EH (cell line): ENCODE results near the gene CNNM3.

Experiments
- DNase-seq: peaks from one replicate; pipeline ENCODE4 v3.0.0-alpha.2; 2015; ENCODE audit warnings: low read depth

The CNNM3 gene

DNA sequence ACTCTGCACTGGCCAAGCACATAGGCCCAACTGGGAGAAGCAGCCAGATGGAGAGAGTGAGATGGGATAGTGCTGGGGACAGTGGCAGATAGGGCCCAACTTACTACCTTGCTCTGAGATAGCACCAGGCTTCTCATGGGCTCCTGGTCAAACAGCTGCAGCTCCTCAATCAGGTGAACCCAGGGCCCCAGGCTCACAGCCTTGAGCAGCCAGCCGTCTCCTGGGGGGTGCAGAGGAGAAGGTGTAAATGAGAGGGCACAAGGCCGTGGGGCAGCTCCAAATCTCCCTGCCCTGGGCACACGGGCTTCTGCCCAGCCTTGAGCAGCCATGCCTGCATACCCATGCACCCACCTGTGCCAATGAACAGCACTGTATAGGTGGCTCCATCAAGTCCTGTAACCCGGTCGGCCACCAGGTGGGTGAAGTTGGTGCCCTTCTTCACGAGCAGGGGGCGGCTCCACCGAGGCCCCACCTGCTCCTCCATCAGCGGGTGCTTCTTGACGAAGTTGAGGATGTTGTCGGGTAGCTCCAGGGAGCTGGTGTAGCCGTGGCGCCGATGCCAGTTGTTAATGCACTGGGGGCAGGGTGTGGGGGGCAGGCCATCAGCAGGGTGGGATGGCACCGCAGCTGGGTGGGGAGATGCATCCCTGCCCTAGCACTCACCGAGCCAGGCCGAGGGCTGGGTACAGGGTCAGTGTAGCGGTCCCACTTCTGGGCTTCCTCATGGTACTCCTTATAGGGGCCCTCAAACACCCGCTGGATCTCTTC lies 47.7 kb downstream of the CNNM3 start:
- no peak for DNase-seq

DNA sequence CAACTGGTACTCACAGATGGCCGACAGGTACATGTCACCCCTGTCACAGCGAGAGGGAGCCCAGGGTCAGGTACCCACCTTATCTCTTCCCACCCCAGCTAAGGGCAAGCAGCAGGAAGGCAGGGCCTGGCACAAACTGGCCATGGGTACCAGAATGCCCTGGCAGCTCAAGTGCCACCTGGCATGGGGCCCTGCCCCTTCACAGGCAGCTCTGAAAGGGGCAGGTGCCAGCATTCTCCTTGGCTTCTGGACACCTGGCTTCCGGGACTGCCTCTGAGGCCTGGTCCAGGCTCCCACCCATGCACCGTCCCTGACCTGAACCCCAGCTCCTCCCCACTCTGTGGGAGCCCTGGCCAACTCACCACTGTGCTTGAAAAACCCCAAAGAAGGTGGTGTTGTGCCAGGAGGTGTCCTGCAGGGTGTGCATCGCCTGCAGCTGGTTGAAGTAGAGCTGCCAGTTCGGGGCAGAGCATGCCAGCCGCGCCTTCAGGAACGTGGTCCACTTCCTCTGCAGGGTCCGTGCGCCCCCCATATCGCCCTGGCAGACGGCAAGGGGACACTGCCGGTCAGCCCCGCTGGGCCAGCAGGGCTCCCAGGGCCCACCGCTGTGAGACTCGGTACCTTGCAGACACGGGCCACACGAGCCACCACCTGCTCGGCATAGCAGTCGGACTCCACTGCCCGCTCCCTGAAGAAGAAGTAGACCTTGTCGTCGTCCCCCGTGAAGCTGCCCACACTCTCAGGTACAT lies 48.4 kb downstream of the CNNM3 start:
- no peak for DNase-seq

DNA sequence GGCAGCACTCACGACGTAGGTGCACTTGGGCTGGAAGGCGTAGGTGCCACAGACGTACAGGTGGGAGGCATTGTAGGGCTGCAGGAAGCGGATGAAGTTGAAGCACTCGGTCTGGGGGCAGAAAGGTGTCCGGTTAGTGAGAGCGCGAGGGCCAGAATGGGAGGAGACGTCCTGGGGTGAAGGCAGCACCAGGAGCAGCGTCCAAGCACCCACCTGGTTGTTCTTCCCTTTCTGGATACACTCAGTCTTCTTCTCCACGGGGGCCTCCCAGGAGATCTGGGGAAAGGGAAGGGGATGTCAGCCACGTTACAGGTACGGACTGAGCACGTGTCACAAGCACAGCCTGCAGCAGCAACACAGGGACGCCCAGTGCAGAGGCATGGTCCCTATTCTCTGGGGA lies 49.6 kb downstream of the CNNM3 start:
- DNase-seq, result no peak

DNA sequence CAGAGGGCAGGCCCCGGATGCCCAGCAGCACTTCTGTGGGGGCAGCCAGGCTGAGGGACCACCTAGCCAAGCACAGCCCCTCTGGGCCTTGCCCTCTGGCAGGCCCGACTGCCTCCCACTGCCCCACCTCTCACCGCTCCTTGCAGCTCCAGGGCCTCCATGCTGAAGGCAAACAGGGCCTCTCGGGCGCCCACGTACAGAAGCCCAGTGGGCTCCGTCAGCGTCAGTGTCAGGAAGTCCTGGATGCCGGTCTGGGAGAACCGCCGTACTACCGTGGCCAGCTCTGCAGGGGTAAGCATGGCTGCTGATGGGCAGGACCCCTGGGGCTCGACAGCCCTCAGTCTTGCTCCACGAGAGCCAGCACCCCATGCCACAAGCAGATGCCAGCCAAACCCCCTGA lies 50.1 kb downstream of the CNNM3 start:
- no peak for DNase-seq

DNA sequence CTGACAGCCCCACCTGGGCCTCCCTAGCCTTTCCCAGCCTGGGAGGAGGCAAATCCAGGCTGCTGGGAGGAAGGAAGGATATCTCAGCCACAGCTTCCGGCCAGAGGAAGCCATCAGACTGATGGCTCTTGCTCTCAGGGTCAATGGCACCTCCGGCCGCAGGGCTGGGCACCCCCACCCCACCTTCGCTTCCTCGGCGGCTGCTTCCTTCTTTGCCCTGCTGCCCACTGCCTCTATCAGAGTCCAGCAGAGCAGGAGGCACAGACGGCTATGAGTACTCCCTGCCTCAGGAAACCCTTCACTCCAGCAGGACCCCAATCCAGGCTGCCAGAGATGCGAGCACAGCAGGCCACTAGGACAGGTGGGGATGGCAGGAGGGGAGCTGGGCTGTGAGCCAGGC lies 50.5 kb downstream of the CNNM3 start:
- DNase-seq, result no peak

DNA sequence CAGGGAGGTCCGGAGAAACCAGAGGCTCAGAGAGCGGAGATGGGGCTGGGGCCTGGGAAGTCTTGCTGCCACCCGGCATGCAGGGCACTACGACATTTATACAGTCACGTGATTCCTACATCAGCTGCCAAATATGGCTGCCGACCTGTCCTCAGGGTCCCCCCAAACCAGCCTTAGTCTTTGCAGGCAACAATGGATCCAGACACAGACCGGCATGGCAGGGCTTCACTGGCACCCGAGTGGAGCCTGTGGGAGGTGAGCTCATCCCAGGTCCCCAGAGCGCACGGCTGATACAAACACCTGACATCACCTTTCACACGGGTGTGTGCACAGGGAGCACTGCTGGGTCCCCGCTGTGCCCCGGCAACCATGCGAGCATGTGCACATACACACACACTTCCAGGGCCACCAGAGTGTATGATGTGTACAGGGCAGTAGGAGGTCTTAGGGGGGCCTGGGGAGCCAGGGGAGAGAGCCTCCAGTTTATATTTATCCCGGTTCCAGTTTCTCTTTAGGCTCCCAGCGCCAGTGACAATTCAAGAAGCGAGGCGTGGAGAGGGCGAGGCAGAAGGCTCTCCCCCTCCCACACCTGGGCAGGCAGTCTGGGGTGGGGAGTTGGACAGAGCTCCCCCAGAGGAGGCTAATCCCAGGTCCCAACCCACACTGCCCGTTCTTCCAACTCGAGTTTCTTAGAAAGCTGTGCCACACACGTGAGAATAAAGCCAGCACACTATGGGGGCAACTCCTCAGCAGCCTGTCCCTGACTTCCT lies 51.1 kb downstream of the CNNM3 start:
- no peak for DNase-seq

DNA sequence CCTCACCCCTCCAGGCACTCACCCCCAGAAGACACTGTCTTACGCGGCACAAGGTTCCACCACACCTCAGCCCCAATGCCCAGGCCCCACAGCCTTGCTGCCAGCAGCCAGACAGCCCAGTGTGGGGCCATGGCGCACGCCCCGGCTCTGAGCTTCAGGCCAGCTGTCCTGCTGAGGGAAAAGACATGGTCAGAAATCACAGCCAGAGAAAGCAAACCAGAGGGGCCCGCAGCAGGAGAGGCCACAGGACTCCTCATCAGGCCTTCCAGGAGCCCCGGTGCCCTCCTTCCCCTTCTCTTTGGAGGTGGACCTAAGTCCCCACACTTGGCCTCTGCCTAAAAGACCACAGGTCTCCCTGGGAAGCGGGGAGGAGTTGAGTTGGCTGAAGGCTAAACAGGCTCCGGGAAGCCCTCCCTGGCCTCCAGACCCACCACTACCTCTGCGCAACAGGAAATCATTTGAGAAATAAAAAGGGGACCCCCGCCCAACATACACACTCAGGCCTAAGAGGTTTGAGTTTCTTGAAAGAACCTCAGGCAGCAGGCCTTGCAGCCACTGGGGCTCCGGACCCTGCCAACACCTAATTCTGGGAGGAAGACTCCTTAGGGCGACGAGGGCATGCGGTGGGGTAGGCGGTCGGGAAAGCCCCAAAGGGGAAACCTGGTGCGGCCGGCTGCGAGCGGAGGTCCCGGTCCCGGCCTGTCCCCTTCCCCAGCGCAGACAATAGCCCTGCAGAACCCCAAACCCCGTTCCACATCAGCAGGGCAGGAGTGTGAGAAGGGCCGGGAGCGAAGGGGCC lies 51.9 kb downstream of the CNNM3 start:
- DNase-seq, result peak; percentile 32

DNA sequence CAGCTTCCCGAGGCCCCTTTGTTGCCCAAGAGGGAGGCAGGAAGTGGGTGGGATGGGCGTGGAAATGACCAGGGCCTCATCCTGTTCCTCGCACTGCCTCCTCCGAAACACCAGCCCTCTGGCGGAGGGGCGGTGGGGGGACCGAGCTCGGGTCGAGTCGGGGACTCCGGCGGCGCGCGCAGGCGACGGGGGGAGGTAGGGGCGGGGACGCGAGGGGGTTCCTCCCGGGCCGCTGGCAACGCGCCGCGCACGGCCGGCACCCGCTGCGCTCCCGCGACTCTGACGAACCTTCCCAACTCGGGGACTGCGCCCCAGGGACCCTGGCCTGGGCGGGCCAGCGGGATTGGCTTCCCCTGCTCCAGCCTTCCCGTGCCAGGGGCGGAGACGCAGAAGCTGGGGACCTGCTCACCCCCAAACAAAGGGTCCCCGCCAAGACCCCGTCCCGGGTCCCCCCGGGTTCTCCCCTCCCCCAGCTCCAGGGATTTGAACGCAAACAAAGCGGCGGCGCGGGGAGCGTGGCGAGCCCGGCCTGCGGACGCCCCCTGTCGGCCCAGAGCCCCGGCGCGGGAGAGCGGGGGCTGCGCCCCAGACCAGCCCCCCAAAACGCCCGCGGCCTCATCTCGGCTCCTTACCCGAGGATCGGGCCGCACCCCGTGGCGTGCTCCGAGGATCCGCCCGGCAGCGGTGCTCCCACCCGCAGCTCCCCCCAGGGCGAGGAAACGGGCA lies 52.6 kb downstream of the CNNM3 start:
- peak; percentile 95 for DNase-seq

DNA sequence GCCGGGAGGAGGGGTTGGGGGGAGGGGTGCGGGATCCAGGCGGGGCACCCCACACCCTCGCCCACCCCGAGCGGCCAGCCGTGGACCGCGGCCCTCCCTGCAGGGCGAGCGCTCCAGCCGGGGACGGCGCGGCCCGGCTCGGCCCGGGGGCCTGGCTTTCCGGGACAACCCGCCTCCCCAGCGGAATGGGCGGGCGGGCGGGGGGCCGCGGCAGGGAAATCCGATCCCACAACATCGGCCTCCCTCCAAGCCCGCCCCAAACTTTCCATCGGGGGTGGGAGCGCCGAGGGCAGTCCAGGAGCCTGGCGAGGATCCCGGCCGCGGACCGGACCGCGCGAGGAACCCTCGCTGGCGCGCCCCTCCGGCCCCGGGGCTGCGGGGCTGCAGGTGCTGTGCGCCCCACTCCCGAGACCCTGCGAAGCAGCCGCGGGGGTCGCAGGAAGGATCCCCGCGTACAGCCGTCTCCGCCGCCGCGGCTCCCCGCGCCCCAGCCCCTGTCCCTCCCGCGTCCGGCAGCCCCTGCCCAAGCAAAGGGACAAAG lies 53.3 kb downstream of the CNNM3 start:
- DNase-seq, result peak; percentile 87

DNA sequence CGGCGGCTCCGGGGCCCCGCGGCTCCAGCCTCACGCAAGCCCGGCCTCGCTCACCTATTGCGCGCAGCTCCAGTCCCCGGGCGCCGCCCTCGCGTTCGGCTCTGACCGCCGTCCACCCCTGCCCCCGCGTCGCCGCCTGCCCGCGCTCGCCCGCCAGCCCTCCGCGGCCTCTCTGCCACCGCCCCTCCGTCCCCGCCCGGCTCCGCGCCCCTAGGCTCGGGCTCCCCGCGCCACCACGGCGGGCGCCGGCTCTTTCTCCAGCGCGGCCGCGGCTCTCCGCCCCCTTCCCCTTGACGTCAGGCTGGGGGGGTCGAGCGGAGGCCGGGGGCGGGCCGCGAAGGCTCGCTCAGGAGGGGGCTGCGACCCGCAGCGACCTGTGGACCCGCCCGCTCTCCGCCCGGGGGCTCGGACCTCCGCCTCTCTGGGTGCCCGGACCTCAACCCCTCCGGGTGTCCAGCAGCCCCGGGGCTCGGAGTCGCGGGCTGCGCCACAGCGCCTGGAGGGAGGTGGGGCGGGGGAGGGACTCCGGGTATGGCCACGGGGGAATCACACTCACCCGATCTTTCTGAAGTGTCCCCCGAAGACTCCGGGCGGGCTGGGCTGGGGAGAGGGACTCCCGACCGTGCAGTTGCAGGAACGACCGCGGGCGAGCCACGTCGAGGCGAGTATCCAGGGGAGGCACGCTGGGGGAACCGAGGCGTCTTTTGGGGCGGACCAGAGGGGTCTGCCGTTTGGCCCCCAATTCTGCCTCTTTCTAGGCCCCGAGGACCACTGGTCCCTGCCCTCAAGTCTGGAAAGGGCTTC lies 54.0 kb downstream of the CNNM3 start, which contains the start of gene SEMA4C:
TSS of gene SEMA4C (minus strand) at position 259 of the 804 bp plus-strand sequence. CDS start 2,194 bp downstream, outside the sequence.
- peak; percentile 50 for DNase-seq

DNA sequence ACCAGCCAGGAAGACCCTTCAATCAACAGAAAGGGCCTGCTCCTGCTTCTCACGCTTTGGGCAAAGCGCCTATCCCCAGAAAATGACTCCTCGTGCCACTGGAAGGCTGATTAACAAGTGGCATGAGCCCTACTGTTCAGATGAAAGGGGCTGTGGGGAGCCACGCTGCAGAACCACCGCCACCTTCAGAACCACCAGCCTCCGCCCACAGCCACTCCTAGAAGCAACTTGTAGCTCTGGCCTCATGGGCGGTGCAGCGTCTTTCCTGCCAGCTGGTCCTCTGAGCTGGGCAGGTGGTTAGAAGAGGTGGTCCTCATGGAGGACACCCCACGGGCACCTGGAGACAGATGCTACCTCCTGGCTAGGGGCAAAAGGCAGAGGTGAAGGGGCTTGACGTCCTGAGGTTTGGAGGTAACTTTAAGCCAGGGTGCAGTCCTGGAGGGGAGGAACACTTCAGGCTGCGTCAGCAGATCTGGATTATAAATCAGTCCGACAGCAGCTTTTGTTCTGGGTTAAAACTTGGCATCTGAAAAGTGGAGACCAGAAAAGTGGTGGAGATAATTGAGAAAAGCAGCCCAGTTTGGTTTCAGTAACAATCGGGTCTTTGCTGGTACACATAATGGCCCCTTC lies 54.7 kb downstream of the CNNM3 start:
- no peak for DNase-seq

DNA sequence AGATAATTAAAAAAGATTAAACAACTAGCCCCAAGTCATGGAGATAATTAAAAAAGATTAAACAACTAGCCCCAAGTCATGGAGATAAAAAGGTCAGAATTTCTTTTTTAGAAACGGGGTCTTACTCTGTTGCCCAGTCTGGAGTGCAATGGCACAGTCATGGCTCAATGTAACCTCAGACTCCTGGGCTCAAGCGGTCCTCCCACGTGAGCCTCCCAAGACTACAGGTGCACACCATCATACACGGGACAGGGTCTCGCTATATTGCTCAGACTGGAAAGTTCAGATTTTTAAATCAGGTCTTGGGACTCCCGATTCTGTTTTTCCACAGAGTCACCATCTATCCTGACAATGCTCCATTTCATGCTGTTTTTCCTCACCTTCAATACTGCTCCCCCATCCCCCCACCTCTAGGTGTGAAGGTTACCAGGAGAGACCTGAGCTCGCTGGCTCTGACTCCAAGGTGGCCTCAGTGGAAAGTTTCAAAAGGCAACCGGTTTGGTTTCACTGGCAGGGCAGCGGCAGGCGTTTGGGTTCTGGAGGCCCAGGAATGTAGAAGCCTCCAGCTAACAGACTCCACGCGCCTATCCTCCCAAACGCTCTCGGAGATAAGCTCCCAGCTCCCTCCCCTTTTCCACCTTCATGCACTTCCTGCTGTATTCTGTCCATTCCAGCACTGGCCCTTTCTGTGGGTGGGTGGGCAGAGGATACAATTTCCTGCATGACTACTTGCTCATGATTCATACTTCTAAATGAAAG lies 56.7 kb downstream of the CNNM3 start:
- no peak for DNase-seq

DNA sequence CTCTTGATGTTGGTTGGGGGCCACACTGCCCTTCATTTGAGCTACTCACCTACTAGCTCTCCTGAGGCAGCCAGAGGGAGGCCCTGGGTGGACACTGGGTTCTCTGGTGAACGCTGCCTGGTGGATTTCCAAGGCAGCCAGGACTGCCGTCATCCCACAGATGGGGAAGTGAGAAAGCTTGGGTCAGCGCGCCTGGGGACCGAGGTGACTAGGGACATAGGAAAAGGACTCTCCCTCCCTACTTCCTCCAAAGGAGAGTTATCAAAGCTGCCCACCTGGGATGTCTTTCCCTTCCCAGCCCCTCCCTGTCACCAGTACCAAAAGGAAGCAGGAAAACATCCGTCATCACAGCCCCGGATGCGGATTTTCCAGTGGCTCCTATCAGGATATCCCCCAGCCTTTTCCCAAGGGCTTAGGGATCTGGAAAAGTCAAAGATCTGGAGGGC lies 57.6 kb downstream of the CNNM3 start:
- DNase-seq, result no peak

DNA sequence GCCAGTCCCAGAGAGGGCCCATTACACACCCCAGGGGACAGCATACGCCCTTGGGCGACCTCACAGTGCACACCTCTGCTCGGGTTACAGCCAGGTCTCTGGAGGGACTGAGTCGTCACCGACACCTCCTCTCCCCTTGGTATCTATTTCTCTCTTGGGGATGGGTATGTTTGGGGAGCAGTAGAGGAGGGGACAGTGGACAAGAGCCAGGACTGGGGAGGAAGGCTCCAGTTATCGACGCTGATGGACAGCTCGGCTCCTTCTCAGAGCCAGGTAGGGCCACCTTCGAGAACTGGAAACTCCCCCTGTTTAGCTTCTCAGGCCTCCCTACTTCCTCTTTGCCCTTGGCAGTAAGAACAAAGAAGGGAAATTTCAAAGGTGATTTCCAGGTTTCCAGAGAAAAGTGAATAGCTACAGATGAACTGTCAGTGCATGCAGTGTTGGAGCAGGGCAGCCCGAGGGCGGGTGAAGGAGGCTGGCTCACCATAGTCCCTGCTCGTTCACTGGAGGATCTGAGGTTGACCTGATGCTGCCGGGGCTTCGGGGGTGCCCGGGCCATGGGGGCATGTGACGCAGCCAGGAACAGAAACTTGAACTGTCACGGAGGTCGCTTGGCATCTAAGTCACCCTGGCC lies 58.2 kb downstream of the CNNM3 start:
- no peak for DNase-seq

DNA sequence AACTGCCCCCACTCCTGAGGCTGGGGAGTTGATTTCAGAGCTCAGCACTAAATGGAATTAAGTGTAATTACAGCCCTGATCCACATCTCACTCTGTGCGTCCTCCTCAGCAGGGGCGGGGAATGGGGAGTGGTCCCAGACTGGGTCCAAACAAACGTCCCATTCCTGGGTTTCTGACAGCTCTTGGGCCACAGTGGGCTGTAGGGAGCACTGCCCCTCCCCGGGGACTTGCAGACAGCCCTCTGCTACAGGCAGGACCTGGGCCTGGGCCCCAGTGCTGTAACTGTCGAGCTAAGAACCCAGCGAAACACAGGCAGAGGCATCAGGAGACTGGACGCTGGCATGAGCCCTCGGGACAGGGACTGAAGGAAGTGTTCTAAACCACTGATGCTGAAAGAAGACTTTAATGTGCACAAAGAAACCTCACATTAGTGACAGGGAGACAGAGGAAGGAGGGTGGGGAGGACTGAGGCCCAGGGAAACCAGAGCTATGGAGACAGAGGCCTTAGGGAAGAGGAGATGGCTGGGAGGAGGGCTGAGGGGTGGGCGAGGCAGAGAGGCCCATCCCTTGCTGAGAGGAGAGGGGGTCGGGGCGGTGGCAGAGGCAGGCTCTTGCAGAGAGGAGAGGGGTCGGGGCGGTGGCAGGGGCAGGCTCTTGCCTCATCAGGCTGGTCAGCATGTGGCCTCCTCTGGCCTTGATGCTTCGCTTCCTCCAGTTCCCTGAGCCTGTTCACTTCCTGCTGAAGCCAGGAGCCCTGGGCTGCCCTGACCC lies 59.6 kb downstream of the CNNM3 start:
- no peak for DNase-seq

DNA sequence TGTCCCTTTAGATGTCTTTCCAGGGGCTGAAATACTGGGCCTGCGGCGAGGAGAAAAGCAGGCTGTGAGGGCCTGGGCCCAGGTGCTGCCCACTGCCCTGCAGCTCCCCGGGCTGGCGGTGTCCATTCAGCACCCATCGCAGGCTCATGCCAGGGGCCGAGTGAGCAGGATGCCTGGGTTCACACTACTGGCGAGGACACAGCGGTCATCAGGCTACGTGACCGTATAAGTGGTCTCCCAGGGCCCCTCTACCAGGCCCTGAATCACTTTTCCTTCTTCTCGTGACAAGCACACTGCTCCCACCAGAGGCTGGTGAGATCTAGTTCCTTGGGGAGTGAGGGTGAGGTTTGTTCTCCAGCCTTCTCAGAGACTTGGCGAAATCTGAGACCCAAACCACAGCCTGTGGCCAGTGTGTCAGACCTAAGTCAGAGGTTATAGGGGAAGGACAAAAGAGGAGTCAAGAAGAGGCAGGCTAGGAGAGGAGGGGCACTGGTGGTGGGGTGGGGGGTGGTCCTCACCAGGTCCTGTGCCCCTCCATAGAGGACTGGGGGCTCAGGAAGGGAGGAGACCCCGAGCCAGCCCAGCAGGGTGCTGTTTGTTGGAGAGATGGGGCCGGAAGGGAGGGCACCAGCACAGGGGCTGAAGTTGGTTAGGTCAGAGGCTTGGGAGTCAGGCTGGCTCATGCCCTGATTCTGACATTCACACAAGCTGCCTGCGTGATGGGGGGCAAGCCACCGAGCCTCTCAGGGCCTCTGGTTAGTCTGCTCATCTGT lies 60.4 kb downstream of the CNNM3 start:
- no peak for DNase-seq

DNA sequence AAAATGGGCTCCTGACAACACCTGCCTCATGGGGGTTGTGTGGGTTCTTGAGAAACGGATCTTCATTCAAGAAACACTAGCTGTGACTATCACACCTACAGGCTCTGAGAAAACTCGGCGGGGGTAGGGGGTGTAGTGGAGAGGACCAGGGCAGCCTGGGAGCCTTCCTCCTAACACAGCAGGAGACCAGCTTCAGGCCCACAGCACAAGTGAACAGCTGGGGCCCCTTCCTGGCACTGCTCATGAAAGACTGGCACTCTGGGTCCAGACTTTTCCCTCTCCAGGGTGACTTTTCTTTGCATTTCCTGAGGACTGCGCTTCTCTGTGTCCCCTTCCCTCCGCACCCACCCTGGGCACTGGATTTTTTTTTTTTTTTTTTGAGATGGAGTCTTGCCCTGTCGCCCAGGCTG lies 61.0 kb downstream of the CNNM3 start:
- DNase-seq, result no peak
